PFSK-1 (cell line): Measurements from ENCODE around the gene PSPH.

Experiments
- FOXP2 ChIP-seq: optimal IDR thresholded peaks from 2 replicates; pipeline ENCODE3; 2011; ENCODE audit warnings: borderline replicate concordance, control low read depth, inconsistent platforms; ENCODE audit not compliant: insufficient read depth; ENCODE audit errors: extremely low read length, extremely low read depth
- POLR2AphosphoS5 ChIP-seq: IDR thresholded peaks from 2 replicates; pipeline ENCODE4 v1.6.1; 2012; ENCODE audit warnings: low read depth, mild to moderate bottlenecking, control low read depth, low read length, moderate library complexity
- REST ChIP-seq, 2 experiments: IDR thresholded peaks; 2 replicates each; pipeline versions ENCODE4 v1.6.1 to v1.8.0; 2011 to 2012; ENCODE audit warnings: low read depth in 2 of 2, low read length in 2 of 2, control low read depth in 1 of 2, inconsistent platforms in 1 of 2, mild to moderate bottlenecking in 1 of 2, moderate library complexity in 1 of 2; ENCODE audit not compliant: insufficient read depth in 1 of 2
- SIN3A ChIP-seq: IDR thresholded peaks from 2 replicates; pipeline ENCODE4 v1.6.1; 2012; ENCODE audit warnings: mild to moderate bottlenecking, low read length, moderate library complexity, borderline replicate concordance; ENCODE audit not compliant: insufficient read depth
- TAF1 ChIP-seq: IDR thresholded peaks from 2 replicates; pipeline ENCODE4 v1.6.1; 2012; ENCODE audit warnings: low read length, control low read depth, borderline replicate concordance; ENCODE audit not compliant: insufficient read depth

Gene PSPH

DNA sequence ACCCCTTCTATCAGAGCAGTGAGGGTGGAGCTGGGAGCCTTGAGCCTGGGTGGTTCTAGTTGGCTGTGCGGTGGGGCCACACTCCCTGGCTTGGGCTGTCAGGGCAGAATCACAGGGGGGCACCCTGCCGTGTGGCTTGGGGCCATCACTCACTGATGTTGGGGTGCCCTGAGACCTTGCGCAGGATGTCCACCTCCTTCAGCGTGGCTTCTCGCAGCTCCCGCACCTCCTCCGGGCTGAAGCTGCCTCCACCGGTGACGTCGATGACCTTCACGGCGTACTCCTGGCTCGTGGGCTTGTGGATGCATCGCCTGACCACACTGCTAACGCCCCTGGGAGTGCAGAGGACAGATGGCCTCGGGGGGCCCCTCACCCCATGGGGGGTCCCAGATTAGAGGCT is 36.2 kb upstream of the PSPH start:
- TF ChIP-seq REST (IDR thresholded peaks at IDR 0.05; ENCODE audit: insufficient read depth in 1 of 2, low read depth in 2 of 2, low read length in 2 of 2) (no peak), FOXP2 (no peak), SIN3A (no peak), TAF1 (no peak), POLR2AphosphoS5 (no peak)

GRCh38 chr7:56086761-56087160 is 35.5 kb upstream of the PSPH start:
- TF ChIP-seq FOXP2 = no peak
- no peak for TF ChIP-seq TAF1
- TF ChIP-seq POLR2AphosphoS5 = no peak
- no peak for TF ChIP-seq REST (IDR thresholded peaks at IDR 0.05; ENCODE audit: insufficient read depth in 1 of 2, low read depth in 2 of 2, low read length in 2 of 2)
- TF ChIP-seq SIN3A = no peak

- TF ChIP-seq SIN3A = no peak
- TF ChIP-seq REST (IDR thresholded peaks at IDR 0.05; ENCODE audit: insufficient read depth in 1 of 2, low read depth in 2 of 2, low read length in 2 of 2) = no peak
- no peak for TF ChIP-seq POLR2AphosphoS5
- no peak for TF ChIP-seq FOXP2
- no peak for TF ChIP-seq TAF1
Measured at GRCh38 chr7:56083150-56083785, 32.0 kb upstream of the PSPH start.

GRCh38 chr7:56081626-56082340 is 30.5 kb upstream of the PSPH start:
- TF ChIP-seq TAF1 = no peak
- TF ChIP-seq SIN3A = no peak
- TF ChIP-seq POLR2AphosphoS5 = no peak
- no peak for TF ChIP-seq REST (IDR thresholded peaks at IDR 0.05; ENCODE audit: insufficient read depth in 1 of 2, low read depth in 2 of 2, low read length in 2 of 2)
- no peak for TF ChIP-seq FOXP2
